ENCODE results near the gene MAP3K5.

The MAP3K5 gene

GRCh38 chr6:136553166-136553787 is 239.0 kb downstream of the MAP3K5 start:
- Histone ChIP-seq H2AFZ (ENCODE audit: low read depth, low read length) (no peak overlapping the region), H3K4me2 (ENCODE audit: low read length, poor library complexity, severe bottlenecking) (no peak overlapping the region), H3K4me3 (ENCODE audit: insufficient read depth in 1 of 2, low read depth in 1 of 2, low read length in 2 of 2) (no peak overlapping the region), H3K9me3 (ENCODE audit: control insufficient read depth, low read length) (no peaks in the 10 kb centered on the region), H3K79me1 (replicated peaks; ENCODE audit: low read length, poor library complexity, severe bottlenecking) (no peaks in the 10 kb centered on the region), H3K27ac (ENCODE audit: low read length, poor library complexity, severe bottlenecking) (no peak overlapping the region), H3K27me3 (ENCODE audit: control insufficient read depth in 1 of 2, insufficient read depth in 1 of 2, low read length in 2 of 2) (peaks cover 5 to 43% of the 10 kb centered on the region in 2 experiments), H3K4me1 (ENCODE audit: control insufficient read depth, insufficient read depth, low read depth, low read length) (peaks cover 18% of the 10 kb centered on the region), H3K9ac (ENCODE audit: low read length) (no peak overlapping the region), H3K4ac (ENCODE audit: low read depth in 1 of 2, low read length in 2 of 2) (no peak overlapping the region), H2BK120ac (ENCODE audit: low read depth, low read length) (no peak overlapping the region), H3K36me3 (ENCODE audit: control insufficient read depth in 1 of 2, insufficient read depth in 2 of 2, low read depth in 1 of 2, low read length in 2 of 2) (peaks cover 0 to 3% of the 10 kb centered on the region in 2 experiments), H3K14ac (ENCODE audit: low read length in 2 of 2) (no peak overlapping the region), H2BK5ac (ENCODE audit: low read depth, low read length, poor library complexity, severe bottlenecking) (no peak overlapping the region), H3K18ac (ENCODE audit: low read depth in 1 of 2, low read length in 2 of 2) (no peak overlapping the region), H3K23ac (ENCODE audit: low read length in 2 of 2) (no peak overlapping the region), H2BK15ac (ENCODE audit: low read depth, poor library complexity, severe bottlenecking) (no peak overlapping the region), H2AK5ac (ENCODE audit: low read length, severe bottlenecking) (no peak overlapping the region), H2BK12ac (ENCODE audit: low read length in 2 of 2) (no peak overlapping the region), H4K8ac (ENCODE audit: low read length) (no peak overlapping the region), H4K91ac (ENCODE audit: low read length) (no peak overlapping the region)
- no peak for DNase-seq
- WGBS = 90% methylated on average over 5 of the region's 5 CpGs

GRCh38 chr6:136552054-136552453 is 240.2 kb downstream of the MAP3K5 start:
- Histone ChIP-seq H3K4ac (ENCODE audit: low read depth in 1 of 2, low read length in 2 of 2) (no peak overlapping the region), H3K18ac (ENCODE audit: low read depth in 1 of 2, low read length in 2 of 2) (no peak overlapping the region), H3K23ac (ENCODE audit: low read length in 2 of 2) (no peak overlapping the region), H2BK120ac (ENCODE audit: low read depth, low read length) (no peak overlapping the region), H3K4me2 (ENCODE audit: low read length, poor library complexity, severe bottlenecking) (no peak overlapping the region), H2BK5ac (ENCODE audit: low read depth, low read length, poor library complexity, severe bottlenecking) (no peak overlapping the region), H3K36me3 (ENCODE audit: control insufficient read depth in 1 of 2, insufficient read depth in 2 of 2, low read depth in 1 of 2, low read length in 2 of 2) (peaks cover 0 to 3% of the 10 kb centered on the region in 2 experiments), H3K9ac (ENCODE audit: low read length) (no peak overlapping the region), H3K4me1 (ENCODE audit: control insufficient read depth, insufficient read depth, low read depth, low read length) (peaks cover 18% of the 10 kb centered on the region), H2AFZ (ENCODE audit: low read depth, low read length) (no peak overlapping the region), H2BK12ac (ENCODE audit: low read length in 2 of 2) (no peak overlapping the region), H3K9me3 (ENCODE audit: control insufficient read depth, low read length) (no peaks in the 10 kb centered on the region), H2AK5ac (ENCODE audit: low read length, severe bottlenecking) (no peak overlapping the region), H3K79me1 (replicated peaks; ENCODE audit: low read length, poor library complexity, severe bottlenecking) (no peaks in the 10 kb centered on the region), H3K4me3 (ENCODE audit: insufficient read depth in 1 of 2, low read depth in 1 of 2, low read length in 2 of 2) (no peak overlapping the region), H3K14ac (ENCODE audit: low read length in 2 of 2) (no peak overlapping the region), H4K8ac (ENCODE audit: low read length) (no peak overlapping the region), H3K27ac (ENCODE audit: low read length, poor library complexity, severe bottlenecking) (no peak overlapping the region), H4K91ac (ENCODE audit: low read length) (no peak overlapping the region), H2BK15ac (ENCODE audit: low read depth, poor library complexity, severe bottlenecking) (no peak overlapping the region), H3K27me3 (ENCODE audit: control insufficient read depth in 1 of 2, insufficient read depth in 1 of 2, low read length in 2 of 2) (peaks cover 5 to 43% of the 10 kb centered on the region in 2 experiments)
- no peak for DNase-seq
- 57% methylated on average over 4 of the region's 4 CpGs for WGBS

- no peak overlapping the region for H3K23ac ChIP-seq (ENCODE audit: low read length in 2 of 2)
- no peak overlapping the region for H2AK5ac ChIP-seq (ENCODE audit: low read length, severe bottlenecking)
- no peak overlapping the region for H3K14ac ChIP-seq (ENCODE audit: low read length in 2 of 2)
- H3K9ac ChIP-seq (ENCODE audit: low read length) = peak overlapping the region; percentile 67
- H3K36me3 ChIP-seq (ENCODE audit: control insufficient read depth in 1 of 2, insufficient read depth in 2 of 2, low read depth in 1 of 2, low read length in 2 of 2) = peaks cover 0 to 3% of the 10 kb centered on the region in 2 experiments
- H2BK12ac ChIP-seq (ENCODE audit: low read length in 2 of 2) = no peak overlapping the region
- H2AFZ ChIP-seq (ENCODE audit: low read depth, low read length) = no peak overlapping the region
- H4K8ac ChIP-seq (ENCODE audit: low read length) = no peak overlapping the region
- H3K27ac ChIP-seq (ENCODE audit: low read length, poor library complexity, severe bottlenecking) = no peak overlapping the region
- peaks cover 19% of the 10 kb centered on the region for H3K4me1 ChIP-seq (ENCODE audit: control insufficient read depth, insufficient read depth, low read depth, low read length)
- no peaks in the 10 kb centered on the region for H3K79me1 ChIP-seq (replicated peaks; ENCODE audit: low read length, poor library complexity, severe bottlenecking)
- peaks cover 5 to 43% of the 10 kb centered on the region in 2 experiments for H3K27me3 ChIP-seq (ENCODE audit: control insufficient read depth in 1 of 2, insufficient read depth in 1 of 2, low read length in 2 of 2)
- H3K9me3 ChIP-seq (ENCODE audit: control insufficient read depth, low read length) = no peaks in the 10 kb centered on the region
- H2BK5ac ChIP-seq (ENCODE audit: low read depth, low read length, poor library complexity, severe bottlenecking) = no peak overlapping the region
- no peak overlapping the region for H3K4ac ChIP-seq (ENCODE audit: low read depth in 1 of 2, low read length in 2 of 2)
- peak overlapping the region; percentile 99 for H3K4me2 ChIP-seq (ENCODE audit: low read length, poor library complexity, severe bottlenecking)
- 67% methylated on average over 8 of the region's 8 CpGs for WGBS
- no peak overlapping the region for H3K18ac ChIP-seq (ENCODE audit: low read depth in 1 of 2, low read length in 2 of 2)
- H3K4me3 ChIP-seq (ENCODE audit: insufficient read depth in 1 of 2, low read depth in 1 of 2, low read length in 2 of 2) = peak overlapping the region in 1 of 2 experiments; percentile 78
- H4K91ac ChIP-seq (ENCODE audit: low read length) = no peak overlapping the region
- DNase-seq = no peak
- no peak overlapping the region for H2BK15ac ChIP-seq (ENCODE audit: low read depth, poor library complexity, severe bottlenecking)
- no peak overlapping the region for H2BK120ac ChIP-seq (ENCODE audit: low read depth, low read length)
These were observed 241.2 kb downstream of the MAP3K5 start for GRCh38 chr6:136551103-136551502.

- 1% methylated on average over 70 of the region's 79 CpGs for WGBS
- peaks cover 0 to 3% of the 10 kb centered on the region in 2 experiments for H3K36me3 ChIP-seq (ENCODE audit: control insufficient read depth in 1 of 2, insufficient read depth in 2 of 2, low read depth in 1 of 2, low read length in 2 of 2)
These were observed 241.8 kb downstream of the MAP3K5 start, which contains the start of gene MAP7 for GRCh38 chr6:136550330-136551071. Gene MAP7 (minus strand): TSS chr6:136550422. CDS start chr6:136550408, 14 bp downstream.

More at GRCh38 chr6:136550330-136551071, 241.8 kb downstream of the MAP3K5 start, which contains the start of gene MAP7:
- Histone ChIP-seq H3K79me1 (replicated peaks; ENCODE audit: low read length, poor library complexity, severe bottlenecking) (no peaks in the 10 kb centered on the region), H2BK120ac (ENCODE audit: low read depth, low read length) (no peak within 1 kb of the TSS), H3K4me2 (ENCODE audit: low read length, poor library complexity, severe bottlenecking) (peak within 1 kb of the TSS; percentile 99), H3K23ac (ENCODE audit: low read length in 2 of 2) (peak within 1 kb of the TSS in 1 of 2 experiments; percentile 77), H3K4me3 (ENCODE audit: insufficient read depth in 1 of 2, low read depth in 1 of 2, low read length in 2 of 2) (peak within 1 kb of the TSS; percentile 78 to 88), H2AK5ac (ENCODE audit: low read length, severe bottlenecking) (no peak within 1 kb of the TSS), H4K91ac (ENCODE audit: low read length) (peak within 1 kb of the TSS; percentile 20), H2BK15ac (ENCODE audit: low read depth, poor library complexity, severe bottlenecking) (peak within 1 kb of the TSS; percentile 46), H3K14ac (ENCODE audit: low read length in 2 of 2) (peak within 1 kb of the TSS in 1 of 2 experiments; percentile 68), H2BK12ac (ENCODE audit: low read length in 2 of 2) (peak within 1 kb of the TSS in 1 of 2 experiments; percentile 42), H3K4me1 (ENCODE audit: control insufficient read depth, insufficient read depth, low read depth, low read length) (peaks cover 21% of the 10 kb centered on the region), H3K9me3 (ENCODE audit: control insufficient read depth, low read length) (no peaks in the 10 kb centered on the region), H3K27me3 (ENCODE audit: control insufficient read depth in 1 of 2, insufficient read depth in 1 of 2, low read length in 2 of 2) (peaks cover 5 to 43% of the 10 kb centered on the region in 2 experiments), H4K8ac (ENCODE audit: low read length) (peak within 1 kb of the TSS; percentile 47), H3K4ac (ENCODE audit: low read depth in 1 of 2, low read length in 2 of 2) (peak within 1 kb of the TSS; percentile 20 to 71), H2AFZ (ENCODE audit: low read depth, low read length) (peak within 1 kb of the TSS; percentile 88), H3K18ac (ENCODE audit: low read depth in 1 of 2, low read length in 2 of 2) (peak within 1 kb of the TSS; percentile 11 to 29), H3K9ac (ENCODE audit: low read length) (peak within 1 kb of the TSS; percentile 67), H2BK5ac (ENCODE audit: low read depth, low read length, poor library complexity, severe bottlenecking) (no peak within 1 kb of the TSS), H3K27ac (ENCODE audit: low read length, poor library complexity, severe bottlenecking) (no peak within 1 kb of the TSS)
- peak; percentile 47 for DNase-seq
